HepG2 (cell line): ENCODE measurements around the gene LIPT2. TPM values are rescaled to one million over a fixed set of nuclear protein-coding genes. Genes with fewer than 3 reads are reported as not detected.

Experiments used
- ATAC-seq: fragments of 200-7000 bp; cut with Tn5 transposase; 3 replicates; pipeline ENCODE4 v1.9.1; 2020; ENCODE audit warnings: mild to moderate bottlenecking, moderate library complexity
- BruUV-seq: library from RNA; stranded (reverse); fragments of 400-500 nt; replicated peaks from 2 replicates; lab custom pipeline; 2021; lab: Mats Ljungman, UMichigan
- CTCF ChIA-PET: fragments of 300-600 bp; formaldehyde crosslinking; extraction: SDS; loops from one replicate; lab custom pipeline; 2021; ENCODE audit warnings: low total read pairs, inconsistent platforms, low intra/inter-chr PET ratio; lab: Yijun Ruan, JAX
- POLR2A ChIA-PET: fragments of 350-600 bp; sonication (Branson Sonifier 250); formaldehyde crosslinking; loops from one replicate; lab custom pipeline; 2020; ENCODE audit warnings: antibody characterized with exemption, inconsistent platforms; lab: Yijun Ruan, JAX
- DNase-seq: peaks from one replicate; pipeline ENCODE4 v3.0.0-alpha.2; 2015; ENCODE audit warnings: low spot score
- FAIRE-seq: peaks from 3 replicates; lab custom pipeline; 2011; peaks lifted over from hg19 to GRCh38; lab: Jason Lieb, UNC
- H2AFZ ChIP-seq: one replicate; pipeline ENCODE4 v1.6.1; 2011; ENCODE audit warnings: low read length, inconsistent platforms
- H3K27ac ChIP-seq: fragments of 300-600 bp; 3 replicates; pipeline ENCODE4 v1.8.0; 2011; ENCODE audit warnings: mixed run types, mild to moderate bottlenecking, mixed read lengths, low read length, inconsistent platforms; ENCODE audit not compliant: insufficient read depth; ENCODE audit errors: extremely low read length
- H3K27me3 ChIP-seq, 2 experiments: fragments of 200-600 bp in 1 of 2; 2 replicates in 1 of 2; 3 replicates in 1 of 2; pipeline versions ENCODE4 v1.6.0 to v1.8.0; 2011; ENCODE audit warnings: low read length in 2 of 2, mild to moderate bottlenecking in 2 of 2, moderate library complexity in 2 of 2, inconsistent platforms in 1 of 2; ENCODE audit not compliant: insufficient read depth in 2 of 2, control insufficient read depth in 1 of 2
- H3K36me3 ChIP-seq, 2 experiments: fragments of 200-600 bp in 1 of 2; replicated peaks in 1 of 2; 2 replicates in 1 of 2; 3 replicates in 1 of 2; pipeline versions ENCODE4 v1.5.1 to v1.8.0; 2011; ENCODE audit warnings: low read length in 2 of 2, inconsistent platforms in 1 of 2; ENCODE audit not compliant: insufficient read depth in 2 of 2, control insufficient read depth in 1 of 2
- H3K4me1 ChIP-seq: 2 replicates; pipeline ENCODE4 v1.5.1; 2012; ENCODE audit warnings: low read length, inconsistent platforms; ENCODE audit not compliant: insufficient read depth
- H3K4me2 ChIP-seq: 2 replicates; pipeline ENCODE4 v1.6.0; 2011; ENCODE audit warnings: low read depth, low read length, inconsistent platforms
- H3K4me3 ChIP-seq, 3 experiments: fragments of 200-600 bp in 1 of 3; sonication (generic), shearing (Covaris generic) in 1 of 3; replicated peaks in 1 of 3; 2 replicates each; pipeline ENCODE4 v1.5.1; 2011 to 2016; ENCODE audit warnings: low read length in 3 of 3, inconsistent platforms in 2 of 3, low read depth in 2 of 3, mild to moderate bottlenecking in 2 of 3, control low read depth in 1 of 3, mixed read lengths in 1 of 3; ENCODE audit not compliant: insufficient read depth in 1 of 3
- H3K79me2 ChIP-seq: one replicate; pipeline ENCODE4 v1.6.1; 2011; ENCODE audit warnings: low read length, inconsistent platforms; ENCODE audit not compliant: insufficient read depth
- H3K9ac ChIP-seq: 2 replicates; pipeline ENCODE4 v1.6.0; 2011; ENCODE audit warnings: mild to moderate bottlenecking, low read depth, low read length, inconsistent platforms; ENCODE audit not compliant: insufficient read depth
- H3K9me3 ChIP-seq: 2 replicates; pipeline ENCODE4 v1.5.1; 2012; ENCODE audit warnings: mild to moderate bottlenecking, low read length
- H4K20me1 ChIP-seq: 2 replicates; pipeline ENCODE4 v1.6.0; 2011; ENCODE audit warnings: inconsistent platforms, mild to moderate bottlenecking, low read length, moderate library complexity; ENCODE audit not compliant: insufficient read depth
- ISX ChIP-seq: sonication (generic); formaldehyde crosslinking; conservative IDR thresholded peaks from 2 replicates; pipeline ENCODE4 v1.5.0; 2020; ENCODE audit warnings: missing genetic modification reagents
- KLF15 ChIP-seq: sonication (generic); formaldehyde crosslinking; IDR thresholded peaks from 2 replicates; pipeline ENCODE4 v1.8.1; 2023; ENCODE audit warnings: borderline replicate concordance, mild to moderate bottlenecking, inconsistent platforms, missing genetic modification reagents, mixed read lengths
- RELA ChIP-seq: sonication (generic); formaldehyde crosslinking; IDR thresholded peaks from 2 replicates; pipeline ENCODE4 v1.4.0; 2020; ENCODE audit warnings: missing genetic modification reagents
- SATB2 ChIP-seq: sonication (generic); formaldehyde crosslinking; IDR thresholded peaks from 2 replicates; pipeline ENCODE4 v1.5.0; 2020; ENCODE audit warnings: missing genetic modification reagents
- TAF1 ChIP-seq: sonication (generic); formaldehyde crosslinking; IDR thresholded peaks from 2 replicates; pipeline ENCODE4 v1.4.0; 2020; ENCODE audit warnings: missing genetic modification reagents
- TOE1 ChIP-seq: sonication (generic); formaldehyde crosslinking; IDR thresholded peaks from 2 replicates; pipeline ENCODE4 v1.4.0; 2020; ENCODE audit warnings: mild to moderate bottlenecking, missing genetic modification reagents
- ZBTB21 ChIP-seq: sonication (generic); formaldehyde crosslinking; IDR thresholded peaks from 2 replicates; pipeline ENCODE4 v1.4.0; 2020; ENCODE audit warnings: missing genetic modification reagents
- ZBTB42 ChIP-seq: sonication (generic); formaldehyde crosslinking; IDR thresholded peaks from 2 replicates; pipeline ENCODE4 v1.5.0; 2020; ENCODE audit warnings: mild to moderate bottlenecking, missing genetic modification reagents
- ZFP37 ChIP-seq: sonication (generic); formaldehyde crosslinking; IDR thresholded peaks from 2 replicates; pipeline ENCODE4 v1.4.0; 2020; ENCODE audit warnings: missing genetic modification reagents, borderline replicate concordance
- ZIK1 ChIP-seq: sonication (generic); formaldehyde crosslinking; IDR thresholded peaks from 2 replicates; pipeline ENCODE4 v1.5.0; 2020; ENCODE audit warnings: mild to moderate bottlenecking, low read depth, missing genetic modification reagents, borderline replicate concordance
- ZNF598 ChIP-seq: sonication (generic); formaldehyde crosslinking; IDR thresholded peaks from 2 replicates; pipeline ENCODE4 v1.5.1; 2020; ENCODE audit warnings: mild to moderate bottlenecking, missing genetic modification reagents, borderline replicate concordance
- whole genome bisulfite sequencing: methylation state at CpG from one replicate; pipeline ENCODE4 v1.1.6; 2017; ENCODE audit warnings: low lambda C conversion rate; 5-methylcytosine and 5-hydroxymethylcytosine counted together
- in situ Hi-C: cut with HindIII; loops from 2 replicates; pipeline ENCODE4 v1.10.0; 2017; ENCODE audit warnings: low pct_unique_long_range_greater_than_20kb; ENCODE audit not compliant: extremely low pct_ligation_motif_present
- intact Hi-C: fragments of 100-400 bp; cut with micrococcal nuclease; formaldehyde crosslinking; loops from one replicate; pipeline ENCODE4 v1.10.0; 2022; ENCODE audit not compliant: unreplicated experiment
- polyA plus RNA-seq, 8 experiments: library from polyadenylated mRNA; depleted of rRNA in 3 of 8; stranded (reverse) in 7 of 8; unstranded in 1 of 8; fragments of >200 nt; fragmentation: Illumina TruSeq in 4 of 8; extraction: Trizol in 4 of 8; gene quantifications; 2 replicates each; pipeline versions ENCODE4 v1.2.1 to v1.2.3, GENCODE V29; 2011 to 2016; ENCODE audit warnings: low read depth in 4 of 8, missing spikeins in 1 of 8, mixed read lengths in 1 of 8; ENCODE audit not compliant: insufficient read depth in 1 of 8
- total RNA-seq, 5 experiments: library from RNA; depleted of rRNA; stranded (reverse); fragments of >200 nt; fragmentation: Illumina TruSeq; extraction: Trizol; gene quantifications; 2 replicates each; pipeline ENCODE4 v1.2.3, GENCODE V29; 2016; ENCODE audit warnings: low read depth in 1 of 5
- TF ChIP-seq, protein P1 (sequence below): sonication (generic); formaldehyde crosslinking; IDR thresholded peaks from 2 replicates; pipeline ENCODE4 v1.4.0; 2020; ENCODE audit warnings: missing genetic modification reagents, borderline replicate concordance
- TF ChIP-seq, protein P2 (sequence below): sonication (generic); formaldehyde crosslinking; IDR thresholded peaks from 2 replicates; pipeline ENCODE4 v1.8.0; 2022; ENCODE audit warnings: missing genetic modification reagents, mild to moderate bottlenecking, moderate library complexity, borderline replicate concordance
- TF ChIP-seq, protein P3 (sequence below): sonication (generic); formaldehyde crosslinking; IDR thresholded peaks from 2 replicates; pipeline ENCODE4 v1.4.0; 2020; ENCODE audit warnings: missing genetic modification reagents

The LIPT2 gene
- total and polyA plus RNA-seq, 2 of the 13 experiments (the other 11 are each of a cell fraction or from before 2014, with no cell fraction given): 3.0 to 5.6 TPM

DNA sequence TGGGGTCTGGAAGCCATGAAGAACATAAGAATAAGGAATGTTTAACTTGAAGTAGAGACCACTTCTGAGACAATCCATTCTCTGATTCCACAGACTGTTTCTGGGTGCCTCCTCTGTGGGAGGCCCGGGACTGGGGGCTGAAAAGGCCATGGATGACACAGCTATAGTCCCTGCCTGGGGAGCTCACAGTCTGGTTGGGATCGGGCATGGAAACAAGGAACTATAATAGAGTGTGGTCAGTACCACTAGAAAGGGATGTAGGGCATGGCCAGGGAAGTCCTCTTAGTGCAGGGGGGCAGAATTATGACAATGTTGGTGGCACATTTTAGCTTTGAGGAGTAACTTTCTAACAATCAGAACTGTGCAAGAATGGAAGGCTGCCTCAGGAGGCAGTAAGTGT lies 17.0 kb downstream of the LIPT2 start:
- H3K27ac ChIP-seq: no peak overlapping the region
- ChIA-PET POLR2A (no interaction called here), CTCF (no interaction called here)
- H4K20me1 ChIP-seq: no peaks in the 10 kb centered on the region
- in situ Hi-C loops (no loop called here), intact Hi-C loops (no loop called here)
- no peak for TF ChIP-seq ZBTB21
- TF ChIP-seq TAF1 (CRISPR knock-in tag): no peak
- no peak for TF ChIP-seq RELA (CRISPR knock-in tag)
- TF ChIP-seq, protein P1, sequence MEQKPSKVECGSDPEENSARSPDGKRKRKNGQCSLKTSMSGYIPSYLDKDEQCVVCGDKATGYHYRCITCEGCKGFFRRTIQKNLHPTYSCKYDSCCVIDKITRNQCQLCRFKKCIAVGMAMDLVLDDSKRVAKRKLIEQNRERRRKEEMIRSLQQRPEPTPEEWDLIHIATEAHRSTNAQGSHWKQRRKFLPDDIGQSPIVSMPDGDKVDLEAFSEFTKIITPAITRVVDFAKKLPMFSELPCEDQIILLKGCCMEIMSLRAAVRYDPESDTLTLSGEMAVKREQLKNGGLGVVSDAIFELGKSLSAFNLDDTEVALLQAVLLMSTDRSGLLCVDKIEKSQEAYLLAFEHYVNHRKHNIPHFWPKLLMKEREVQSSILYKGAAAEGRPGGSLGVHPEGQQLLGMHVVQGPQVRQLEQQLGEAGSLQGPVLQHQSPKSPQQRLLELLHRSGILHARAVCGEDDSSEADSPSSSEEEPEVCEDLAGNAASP (CRISPR knock-in tag): no peak
- no peak for TF ChIP-seq ISX (CRISPR knock-in tag)
- TF ChIP-seq SATB2 (CRISPR knock-in tag): no peak
- no peak for TF ChIP-seq TOE1 (CRISPR knock-in tag)
- TF ChIP-seq ZFP37 (CRISPR knock-in tag): no peak
- no peak for TF ChIP-seq ZIK1
- no peak for TF ChIP-seq ZNF598 (CRISPR knock-in tag)
- no peak for TF ChIP-seq KLF15 (CRISPR knock-in tag)
- TF ChIP-seq, protein P2, sequence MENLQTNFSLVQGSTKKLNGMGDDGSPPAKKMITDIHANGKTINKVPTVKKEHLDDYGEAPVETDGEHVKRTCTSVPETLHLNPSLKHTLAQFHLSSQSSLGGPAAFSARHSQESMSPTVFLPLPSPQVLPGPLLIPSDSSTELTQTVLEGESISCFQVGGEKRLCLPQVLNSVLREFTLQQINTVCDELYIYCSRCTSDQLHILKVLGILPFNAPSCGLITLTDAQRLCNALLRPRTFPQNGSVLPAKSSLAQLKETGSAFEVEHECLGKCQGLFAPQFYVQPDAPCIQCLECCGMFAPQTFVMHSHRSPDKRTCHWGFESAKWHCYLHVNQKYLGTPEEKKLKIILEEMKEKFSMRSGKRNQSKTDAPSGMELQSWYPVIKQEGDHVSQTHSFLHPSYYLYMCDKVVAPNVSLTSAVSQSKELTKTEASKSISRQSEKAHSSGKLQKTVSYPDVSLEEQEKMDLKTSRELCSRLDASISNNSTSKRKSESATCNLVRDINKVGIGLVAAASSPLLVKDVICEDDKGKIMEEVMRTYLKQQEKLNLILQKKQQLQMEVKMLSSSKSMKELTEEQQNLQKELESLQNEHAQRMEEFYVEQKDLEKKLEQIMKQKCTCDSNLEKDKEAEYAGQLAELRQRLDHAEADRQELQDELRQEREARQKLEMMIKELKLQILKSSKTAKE: no peak
- TF ChIP-seq, protein P3, sequence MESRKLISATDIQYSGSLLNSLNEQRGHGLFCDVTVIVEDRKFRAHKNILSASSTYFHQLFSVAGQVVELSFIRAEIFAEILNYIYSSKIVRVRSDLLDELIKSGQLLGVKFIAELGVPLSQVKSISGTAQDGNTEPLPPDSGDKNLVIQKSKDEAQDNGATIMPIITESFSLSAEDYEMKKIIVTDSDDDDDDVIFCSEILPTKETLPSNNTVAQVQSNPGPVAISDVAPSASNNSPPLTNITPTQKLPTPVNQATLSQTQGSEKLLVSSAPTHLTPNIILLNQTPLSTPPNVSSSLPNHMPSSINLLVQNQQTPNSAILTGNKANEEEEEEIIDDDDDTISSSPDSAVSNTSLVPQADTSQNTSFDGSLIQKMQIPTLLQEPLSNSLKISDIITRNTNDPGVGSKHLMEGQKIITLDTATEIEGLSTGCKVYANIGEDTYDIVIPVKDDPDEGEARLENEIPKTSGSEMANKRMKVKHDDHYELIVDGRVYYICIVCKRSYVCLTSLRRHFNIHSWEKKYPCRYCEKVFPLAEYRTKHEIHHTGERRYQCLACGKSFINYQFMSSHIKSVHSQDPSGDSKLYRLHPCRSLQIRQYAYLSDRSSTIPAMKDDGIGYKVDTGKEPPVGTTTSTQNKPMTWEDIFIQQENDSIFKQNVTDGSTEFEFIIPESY: no peak
- TF ChIP-seq ZBTB42 (CRISPR knock-in tag): no peak
- no peaks in the 10 kb centered on the region for H3K36me3 ChIP-seq
- no peak overlapping the region for H3K4me2 ChIP-seq
- H3K9ac ChIP-seq: no peak overlapping the region
- H3K27me3 ChIP-seq: 0 out of 5 replicates have a peak, but pooled peaks cover 0 to 1% of the 10 kb centered on the region in 2 experiments
- H3K79me2 ChIP-seq: no peaks in the 10 kb centered on the region
- H3K4me1 ChIP-seq: peaks cover 33% of the 10 kb centered on the region
- no TSS peak for BruUV-seq
- H2AFZ ChIP-seq: no peak overlapping the region
- DNase-seq (no peak), FAIRE-seq (no peak), ATAC-seq (no peak)
- no peaks in the 10 kb centered on the region for H3K9me3 ChIP-seq
- no peak overlapping the region for H3K4me3 ChIP-seq
- 47% methylated on average over 2 of the region's 2 CpGs for WGBS
